Astrocyte (in vitro differentiated cells and primary cell): ENCODE measurements around the gene KCNK10. TPM values are rescaled to one million over a fixed set of nuclear protein-coding genes. Genes with fewer than 3 reads are reported as not detected.
A peak's percentile ranks its signal among the peaks of the same experiment; 100 is the strongest.

Experiments used
- DNase-seq: peaks from one replicate; pipeline ENCODE4 v3.0.0-alpha.2; 2010; ENCODE audit warnings: low read depth
- FAIRE-seq: peaks from 2 replicates; lab custom pipeline; 2011; peaks lifted over from hg19 to GRCh38; lab: Jason Lieb, UNC
- H2AFZ ChIP-seq: 2 replicates; pipeline ENCODE4 v1.6.0; 2012; ENCODE audit warnings: low read depth, low read length, inconsistent platforms
- H3K27ac ChIP-seq: 2 replicates; pipeline ENCODE4 v1.5.1; 2011; ENCODE audit warnings: low read depth, low read length, inconsistent platforms
- H3K27me3 ChIP-seq: 2 replicates; pipeline ENCODE4 v1.6.0; 2011; ENCODE audit warnings: low read length, inconsistent platforms; ENCODE audit not compliant: insufficient read depth
- H3K36me3 ChIP-seq: 2 replicates; pipeline ENCODE4 v1.5.1; 2011; ENCODE audit warnings: low read length, inconsistent platforms; ENCODE audit not compliant: insufficient read depth
- H3K4me1 ChIP-seq: 2 replicates; pipeline ENCODE4 v1.5.1; 2011; ENCODE audit warnings: low read length, inconsistent platforms; ENCODE audit not compliant: insufficient read depth
- H3K4me2 ChIP-seq: 2 replicates; pipeline ENCODE4 v1.6.0; 2012; ENCODE audit warnings: low read length, inconsistent platforms
- H3K4me3 ChIP-seq: 2 replicates; pipeline ENCODE4 v1.5.1; 2011; ENCODE audit warnings: low read depth, mild to moderate bottlenecking, low read length, inconsistent platforms; ENCODE audit not compliant: insufficient read depth
- H3K79me2 ChIP-seq: 2 replicates; pipeline ENCODE4 v1.6.0; 2012; ENCODE audit warnings: mild to moderate bottlenecking, low read length, inconsistent platforms; ENCODE audit not compliant: insufficient read depth
- H3K9ac ChIP-seq: 2 replicates; pipeline ENCODE4 v1.6.0; 2012; ENCODE audit warnings: mild to moderate bottlenecking, low read length, inconsistent platforms
- H3K9me3 ChIP-seq: 2 replicates; pipeline ENCODE4 v1.5.1; 2012; ENCODE audit warnings: low read depth, mild to moderate bottlenecking, low read length, inconsistent platforms; ENCODE audit not compliant: insufficient read depth
- H4K20me1 ChIP-seq: 2 replicates; pipeline ENCODE4 v1.6.0; 2012; ENCODE audit warnings: low read length, inconsistent platforms; ENCODE audit not compliant: insufficient read depth
- H3K27ac Mint-ChIP-seq: one replicate; pipeline ENCODE4 v1.8.0; 2021; ENCODE audit warnings: mild to moderate bottlenecking, mixed read lengths; ENCODE audit not compliant: unreplicated experiment
- H3K27me3 Mint-ChIP-seq: one replicate; pipeline ENCODE4 v1.8.0; 2021; ENCODE audit warnings: low read depth, mixed read lengths; ENCODE audit not compliant: unreplicated experiment
- H3K36me3 Mint-ChIP-seq: one replicate; pipeline ENCODE4 v1.8.0; 2021; ENCODE audit warnings: low read depth, mixed read lengths; ENCODE audit not compliant: unreplicated experiment
- H3K4me1 Mint-ChIP-seq: one replicate; pipeline ENCODE4 v1.8.0; 2021; ENCODE audit warnings: low read depth, mixed read lengths; ENCODE audit not compliant: unreplicated experiment
- H3K4me3 Mint-ChIP-seq: one replicate; pipeline ENCODE4 v1.8.0; 2021; ENCODE audit warnings: mild to moderate bottlenecking, moderate library complexity, mixed read lengths; ENCODE audit not compliant: unreplicated experiment
- H3K9me3 Mint-ChIP-seq: one replicate; pipeline ENCODE4 v1.8.0; 2021; ENCODE audit warnings: mild to moderate bottlenecking, mixed read lengths; ENCODE audit not compliant: unreplicated experiment
- EZH2 ChIP-seq: IDR thresholded peaks from 2 replicates; pipeline ENCODE4 v1.6.1; 2012; ENCODE audit warnings: mild to moderate bottlenecking, low read length, inconsistent platforms; ENCODE audit not compliant: insufficient read depth
- total RNA-seq: library from RNA; stranded (reverse); gene quantifications from 2 replicates; pipeline ENCODE4 v1.2.1, GENCODE V29; 2021
- TF ChIP-seq, protein P1 (sequence below): IDR thresholded peaks from 2 replicates; pipeline ENCODE4 v1.5.1; 2011; ENCODE audit warnings: low read depth, mild to moderate bottlenecking, inconsistent platforms, low read length, moderate library complexity; ENCODE audit not compliant: insufficient read depth

Gene KCNK10
- total RNA-seq, 1 donor from 2014 or later = 0.14 TPM

DNA sequence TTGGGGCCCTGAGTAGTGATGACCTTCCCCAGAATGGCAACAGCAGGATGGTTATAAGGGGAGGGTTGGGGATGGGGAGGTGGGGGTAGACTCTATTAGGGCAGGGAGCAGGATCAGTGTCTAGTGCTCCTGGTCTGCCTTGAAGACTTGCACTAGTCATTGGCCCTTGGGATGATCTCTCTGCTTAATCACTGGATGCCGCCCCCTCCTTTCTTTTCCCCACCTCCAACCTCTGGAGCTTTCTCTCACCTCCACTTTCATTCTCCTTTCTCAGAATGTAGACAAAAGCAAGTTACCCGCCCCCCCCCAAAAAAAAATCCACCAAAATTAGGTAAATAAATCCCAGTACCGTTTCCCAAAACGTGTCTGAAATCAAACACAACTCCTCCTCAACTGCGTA, 2.8 kb upstream of the KCNK10 start:
- FAIRE-seq (no peak), DNase-seq (no peak)
- Histone ChIP-seq H3K9me3 (no peaks in the 10 kb centered on the region), H4K20me1 (no peaks in the 10 kb centered on the region), H3K9ac (no peak overlapping the region), H2AFZ (no peak overlapping the region), H3K27ac (no peak overlapping the region), H3K4me2 (no peak overlapping the region), H3K36me3 (no peaks in the 10 kb centered on the region), H3K4me1 (no peaks in the 10 kb centered on the region), H3K27me3 (peaks cover 65% of the 10 kb centered on the region), H3K79me2 (no peaks in the 10 kb centered on the region), H3K4me3 (no peak overlapping the region)
- TF ChIP-seq EZH2 = no peak
- TF ChIP-seq, protein P1, sequence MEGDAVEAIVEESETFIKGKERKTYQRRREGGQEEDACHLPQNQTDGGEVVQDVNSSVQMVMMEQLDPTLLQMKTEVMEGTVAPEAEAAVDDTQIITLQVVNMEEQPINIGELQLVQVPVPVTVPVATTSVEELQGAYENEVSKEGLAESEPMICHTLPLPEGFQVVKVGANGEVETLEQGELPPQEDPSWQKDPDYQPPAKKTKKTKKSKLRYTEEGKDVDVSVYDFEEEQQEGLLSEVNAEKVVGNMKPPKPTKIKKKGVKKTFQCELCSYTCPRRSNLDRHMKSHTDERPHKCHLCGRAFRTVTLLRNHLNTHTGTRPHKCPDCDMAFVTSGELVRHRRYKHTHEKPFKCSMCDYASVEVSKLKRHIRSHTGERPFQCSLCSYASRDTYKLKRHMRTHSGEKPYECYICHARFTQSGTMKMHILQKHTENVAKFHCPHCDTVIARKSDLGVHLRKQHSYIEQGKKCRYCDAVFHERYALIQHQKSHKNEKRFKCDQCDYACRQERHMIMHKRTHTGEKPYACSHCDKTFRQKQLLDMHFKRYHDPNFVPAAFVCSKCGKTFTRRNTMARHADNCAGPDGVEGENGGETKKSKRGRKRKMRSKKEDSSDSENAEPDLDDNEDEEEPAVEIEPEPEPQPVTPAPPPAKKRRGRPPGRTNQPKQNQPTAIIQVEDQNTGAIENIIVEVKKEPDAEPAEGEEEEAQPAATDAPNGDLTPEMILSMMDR = no peak
- Mint-ChIP-seq H3K36me3 (no peaks in the 10 kb centered on the region), H3K27ac (no peak overlapping the region), H3K27me3 (peaks cover 55% of the 10 kb centered on the region), H3K4me1 (no peaks in the 10 kb centered on the region), H3K4me3 (peak overlapping the region; percentile 62), H3K9me3 (peaks cover 9% of the 10 kb centered on the region)

- no peaks in the 10 kb centered on the region for H4K20me1 ChIP-seq
- H3K4me2 ChIP-seq = no peak overlapping the region
- no peak for TF ChIP-seq EZH2
- TF ChIP-seq, protein P1 = no peak
- Mint-ChIP-seq H3K27me3 (peaks cover 53% of the 10 kb centered on the region), H3K4me1 (no peaks in the 10 kb centered on the region), H3K9me3 (peaks cover 9% of the 10 kb centered on the region), H3K27ac (no peak overlapping the region), H3K36me3 (no peaks in the 10 kb centered on the region), H3K4me3 (peak overlapping the region; percentile 51)
- H3K36me3 ChIP-seq = no peaks in the 10 kb centered on the region
- H3K4me1 ChIP-seq = no peaks in the 10 kb centered on the region
- no peaks in the 10 kb centered on the region for H3K79me2 ChIP-seq
- no peaks in the 10 kb centered on the region for H3K9me3 ChIP-seq
- no peak overlapping the region for H2AFZ ChIP-seq
- DNase-seq (no peak), FAIRE-seq (no peak)
- H3K27me3 ChIP-seq = peaks cover 70% of the 10 kb centered on the region
- no peak overlapping the region for H3K9ac ChIP-seq
- no peak overlapping the region for H3K4me3 ChIP-seq
- no peak overlapping the region for H3K27ac ChIP-seq
These were observed 1.9 kb upstream of the KCNK10 start for GRCh38 chr14:88324930-88325329.

GRCh38 chr14:88324491-88324890, 1.4 kb upstream of the KCNK10 start:
- H3K4me3 Mint-ChIP-seq = no peak overlapping the region
- H3K27ac ChIP-seq = no peak overlapping the region
- TF ChIP-seq, protein P1 = no peak
- TF ChIP-seq EZH2 = no peak
- peaks cover 53% of the 10 kb centered on the region for H3K27me3 Mint-ChIP-seq
- no peaks in the 10 kb centered on the region for H3K36me3 Mint-ChIP-seq
- no peaks in the 10 kb centered on the region for H3K9me3 ChIP-seq
- H3K4me2 ChIP-seq = no peak overlapping the region
- no peak overlapping the region for H3K4me3 ChIP-seq
- H3K27me3 ChIP-seq = peaks cover 70% of the 10 kb centered on the region
- H3K36me3 ChIP-seq = no peaks in the 10 kb centered on the region
- H3K79me2 ChIP-seq = no peaks in the 10 kb centered on the region
- no peak overlapping the region for H2AFZ ChIP-seq
- FAIRE-seq (no peak), DNase-seq (no peak)
- H3K27ac Mint-ChIP-seq = no peak overlapping the region
- H3K4me1 Mint-ChIP-seq = no peaks in the 10 kb centered on the region
- H3K9ac ChIP-seq = no peak overlapping the region
- H3K4me1 ChIP-seq = no peaks in the 10 kb centered on the region
- no peaks in the 10 kb centered on the region for H4K20me1 ChIP-seq
- H3K9me3 Mint-ChIP-seq = peaks cover 9% of the 10 kb centered on the region
